ENCODE results near the gene PLCB1. TPM values are rescaled to one million over a fixed set of nuclear protein-coding genes. Genes with fewer than 3 reads are reported as not detected.
"Not testable (repeated sequence)": the region's sequence is repeated elsewhere in the genome, so short reads cannot be mapped to it uniquely, and the experiment has no call there.

The PLCB1 gene
- total RNA-seq, 2 donors from 2014 or later: 16.9 to 20.8 TPM

DNA sequence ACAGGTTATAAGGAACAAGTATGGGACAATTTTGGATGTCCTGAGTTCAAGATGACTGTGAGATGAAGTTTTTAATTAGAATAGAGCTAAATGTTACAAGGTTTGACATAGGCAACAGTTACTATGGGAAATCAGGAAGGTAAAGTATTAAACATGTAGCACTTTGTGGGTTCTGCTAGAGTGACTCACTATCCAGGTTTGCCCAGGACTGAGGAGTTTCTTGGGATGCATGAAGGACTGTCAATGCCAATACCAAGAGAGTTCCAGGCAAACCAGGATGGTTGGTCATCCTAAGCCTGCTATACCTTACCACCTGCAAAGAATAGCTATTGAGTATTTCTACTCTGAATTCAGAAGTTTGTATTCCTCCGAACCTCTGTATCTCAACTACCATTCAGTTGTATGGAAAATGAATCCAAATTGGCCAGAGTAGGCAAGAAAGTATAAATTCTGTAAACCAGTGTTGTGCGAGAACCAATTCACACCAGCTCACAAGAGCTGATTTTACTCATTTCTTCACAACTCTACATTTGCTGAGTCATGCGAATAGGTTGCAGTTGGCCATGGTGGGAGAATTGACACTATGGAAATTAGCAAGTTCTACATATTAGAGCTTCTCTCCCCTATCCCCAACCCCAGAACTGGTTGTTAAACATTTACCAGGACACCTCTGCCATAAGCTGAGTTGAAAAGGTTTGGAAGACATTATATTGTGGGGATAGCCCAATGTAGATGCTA, 449.5 kb downstream of the PLCB1 start:
- no peak for DNase-seq (ENCODE audit: low spot score)
- intact Hi-C loops (cut with DNase I): no loop called here

- DNase-seq (ENCODE audit: low spot score): no peak
- intact Hi-C loops (cut with DNase I): no loop called here
Measured at GRCh38 chr20:8583012-8583565, 451.0 kb downstream of the PLCB1 start.

GRCh38 chr20:8583566-8584043, 451.5 kb downstream of the PLCB1 start:
- intact Hi-C loops (cut with DNase I): no loop called here

GRCh38 chr20:8587251-8587650, 455.2 kb downstream of the PLCB1 start:
- intact Hi-C loops (cut with DNase I): no loop called here
- DNase-seq (ENCODE audit: low spot score): no peak

More at GRCh38 chr20:8583566-8584043, 451.5 kb downstream of the PLCB1 start:
- DNase-seq (ENCODE audit: low spot score): no peak

DNA sequence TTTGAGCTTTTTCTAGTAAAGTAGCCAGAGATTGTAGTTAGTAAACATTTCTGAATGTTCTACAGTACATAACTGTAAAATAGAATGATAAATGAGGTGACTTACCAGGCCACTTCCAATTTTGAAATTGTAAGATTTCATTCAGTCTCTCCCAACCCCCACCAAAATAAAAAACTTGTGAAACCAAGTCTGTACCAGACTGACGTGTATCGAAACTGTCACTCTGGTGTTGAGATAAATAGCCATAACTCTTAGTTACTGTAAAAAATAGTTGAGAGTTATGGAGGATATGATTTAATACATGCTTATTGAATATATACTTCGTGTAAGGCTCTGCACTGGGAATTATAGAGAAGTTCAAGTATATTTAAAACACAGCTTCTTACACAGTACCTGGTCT, 455.7 kb downstream of the PLCB1 start:
- intact Hi-C loops (cut with DNase I): no loop called here

GRCh38 chr20:8589956-8590355, 457.9 kb downstream of the PLCB1 start:
- DNase-seq (ENCODE audit: low spot score): no peak
- intact Hi-C loops (cut with DNase I): no loop called here

More for the DNA sequence above, 455.7 kb downstream of the PLCB1 start:
- DNase-seq (ENCODE audit: low spot score): no peak

- intact Hi-C loops (cut with DNase I); DNase-seq (ENCODE audit: low spot score): not testable (repeated sequence)
Measured at GRCh38 chr20:8600910-8601541, 469.0 kb downstream of the PLCB1 start.

DNA sequence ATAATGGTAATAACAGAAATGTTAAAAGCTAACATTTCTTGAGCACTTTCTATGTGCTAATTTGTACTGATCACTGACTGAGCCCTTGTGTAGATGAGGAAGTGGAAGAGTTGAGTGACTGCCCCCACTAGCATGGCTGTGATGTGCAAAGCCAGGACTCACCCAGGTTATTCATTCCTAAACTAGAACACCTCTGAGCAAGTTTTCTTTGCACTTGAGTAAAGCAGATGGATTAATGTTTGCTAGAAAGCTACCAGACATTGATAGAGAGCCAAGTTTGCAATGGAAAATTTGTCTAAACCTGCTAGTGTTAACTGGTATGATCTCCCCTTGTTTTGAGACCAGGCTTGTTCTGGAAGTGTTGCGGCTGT, 469.5 kb downstream of the PLCB1 start:
- no peak for DNase-seq (ENCODE audit: low spot score)
- intact Hi-C loops (cut with DNase I): no loop called here

DNA sequence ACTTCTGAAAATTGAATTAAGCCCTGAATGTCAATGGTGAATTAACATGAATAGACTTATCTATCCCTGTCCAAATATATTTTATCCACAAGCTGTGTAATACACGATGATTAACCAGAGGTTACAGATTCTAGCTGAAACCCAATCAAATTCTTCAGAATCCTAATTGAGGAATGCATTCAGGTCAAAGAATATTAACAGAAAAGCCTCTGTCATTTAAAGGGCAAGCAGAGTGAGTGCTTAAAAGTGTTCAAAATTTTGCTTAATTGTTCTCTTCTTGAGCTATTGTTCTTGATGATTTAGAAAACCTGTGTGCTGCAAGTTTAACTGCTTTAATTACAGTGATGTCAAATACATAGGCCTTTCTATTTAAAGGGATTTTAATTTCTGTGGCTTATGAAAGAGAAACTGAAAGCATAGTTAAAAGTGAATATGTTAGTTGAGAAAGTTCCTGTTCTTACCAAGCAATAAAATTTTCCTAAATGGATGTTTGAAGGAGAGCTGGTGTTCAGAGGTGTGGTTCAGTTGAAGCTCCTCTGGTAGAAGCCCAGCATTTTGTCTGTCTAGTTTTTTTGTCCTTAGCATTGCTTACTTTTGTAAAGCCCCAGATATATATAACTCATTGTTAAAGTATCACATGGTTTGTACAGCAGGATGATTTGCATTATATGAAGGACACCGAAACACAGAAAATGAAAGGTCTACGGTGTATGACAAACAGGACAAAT, 470.5 kb downstream of the PLCB1 start:
- intact Hi-C loops (cut with DNase I): no loop called here
- DNase-seq (ENCODE audit: low spot score): no peak

DNA sequence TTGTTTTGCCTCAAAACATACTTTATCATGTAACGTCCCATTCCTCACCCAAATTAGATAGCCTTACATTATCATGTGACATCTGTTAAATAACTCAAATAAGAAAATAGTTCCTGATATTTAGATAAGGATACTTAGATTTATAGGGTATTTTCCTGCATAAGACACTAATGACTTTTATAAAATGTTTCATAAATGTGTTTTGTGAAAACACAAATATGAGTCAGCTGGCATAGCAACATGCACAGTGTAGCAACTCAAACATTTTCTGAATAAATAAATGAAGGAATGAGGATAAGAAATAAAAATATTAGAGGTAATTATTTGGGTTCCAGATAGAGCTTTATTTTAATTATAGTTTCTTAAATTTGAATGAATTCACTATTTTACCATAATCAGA, 476.4 kb downstream of the PLCB1 start:
- no peak for DNase-seq (ENCODE audit: low spot score)
- intact Hi-C loops (cut with DNase I): no loop called here

DNA sequence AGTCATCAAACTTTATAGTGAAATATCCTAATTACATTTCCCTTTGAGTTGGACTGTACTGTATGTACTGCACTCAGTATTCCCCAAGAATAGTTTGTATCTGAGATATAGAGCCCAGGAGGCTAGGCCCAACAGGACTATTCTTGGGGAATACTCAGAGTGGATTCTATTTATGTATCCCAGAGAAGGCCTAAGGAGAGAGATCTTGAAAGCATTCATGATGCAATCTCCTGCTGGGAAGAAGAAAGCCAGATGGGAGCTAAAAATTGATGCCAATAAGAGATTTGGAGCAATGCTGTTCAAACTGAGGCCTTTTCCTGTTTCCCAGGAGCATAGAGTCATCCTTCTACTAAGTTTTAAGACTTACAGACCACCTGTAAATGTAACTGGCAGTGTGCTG, 484.7 kb downstream of the PLCB1 start:
- intact Hi-C loops (cut with DNase I): no loop called here
- no peak for DNase-seq (ENCODE audit: low spot score)

DNA sequence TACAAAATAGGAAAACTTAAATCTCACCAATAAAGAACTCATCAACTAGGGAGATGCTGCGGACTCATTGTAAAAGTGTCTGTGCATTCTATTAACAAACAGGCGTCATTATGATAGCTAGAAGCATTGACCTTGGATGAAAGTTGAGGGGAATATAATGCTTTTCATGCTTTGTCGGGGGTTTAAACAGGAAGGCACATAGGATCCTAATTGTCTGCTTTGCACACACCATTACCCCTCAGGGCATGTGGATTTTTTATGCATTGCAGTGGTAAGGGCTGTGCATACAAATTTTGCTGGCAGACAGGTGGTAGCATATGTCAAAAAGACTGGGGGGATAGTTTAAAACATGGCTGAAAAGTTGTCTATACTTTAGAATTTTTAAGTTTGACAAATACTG, 488.9 kb downstream of the PLCB1 start:
- intact Hi-C loops (cut with DNase I): no loop called here
- DNase-seq (ENCODE audit: low spot score): no peak

- no peak for DNase-seq (ENCODE audit: low spot score)
- intact Hi-C loops (cut with DNase I): no loop called here
Measured at GRCh38 chr20:8624046-8624445, 492.0 kb downstream of the PLCB1 start.

- no peak for DNase-seq (ENCODE audit: low spot score)
- intact Hi-C loops (cut with DNase I): no loop called here
Measured at GRCh38 chr20:8624616-8625015, 492.6 kb downstream of the PLCB1 start.

- DNase-seq (ENCODE audit: low spot score): no peak
- intact Hi-C loops (cut with DNase I): no loop called here
Measured at GRCh38 chr20:8627340-8628004, 495.4 kb downstream of the PLCB1 start.

GRCh38 chr20:8631271-8631670, 499.2 kb downstream of the PLCB1 start:
- intact Hi-C loops (cut with DNase I): no loop called here
- DNase-seq (ENCODE audit: low spot score): no peak

- intact Hi-C loops (cut with DNase I): no loop called here
- DNase-seq (ENCODE audit: low spot score): no peak
Measured at GRCh38 chr20:8633366-8633765, 501.3 kb downstream of the PLCB1 start.

DNA sequence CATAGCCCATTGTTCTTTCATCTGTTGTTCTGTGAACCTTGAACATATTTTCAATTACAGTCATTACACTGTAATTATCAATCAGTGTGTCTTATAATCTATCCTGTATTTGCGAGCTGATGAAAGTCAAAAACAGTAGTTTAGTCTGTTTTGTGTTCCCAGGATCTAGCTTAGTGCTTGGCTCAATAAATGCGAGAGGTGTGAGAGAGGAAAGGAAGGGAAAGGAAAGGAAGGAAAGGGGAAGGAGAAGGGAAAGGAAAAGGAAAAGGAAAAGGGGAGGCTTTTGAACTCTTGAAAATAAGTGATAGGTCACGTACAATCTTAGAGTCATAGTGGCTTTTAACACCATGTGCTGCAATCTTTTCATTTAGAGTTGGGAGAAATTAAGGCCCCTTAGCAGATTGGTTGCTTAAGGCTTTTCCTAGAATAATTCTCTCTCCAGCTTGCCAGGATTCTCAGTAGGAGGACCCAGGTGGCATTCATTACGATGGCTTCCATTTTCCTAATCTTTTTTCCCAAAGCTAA, 503.0 kb downstream of the PLCB1 start:
- DNase-seq (ENCODE audit: low spot score): no peak
- intact Hi-C loops (cut with DNase I): no loop called here

DNA sequence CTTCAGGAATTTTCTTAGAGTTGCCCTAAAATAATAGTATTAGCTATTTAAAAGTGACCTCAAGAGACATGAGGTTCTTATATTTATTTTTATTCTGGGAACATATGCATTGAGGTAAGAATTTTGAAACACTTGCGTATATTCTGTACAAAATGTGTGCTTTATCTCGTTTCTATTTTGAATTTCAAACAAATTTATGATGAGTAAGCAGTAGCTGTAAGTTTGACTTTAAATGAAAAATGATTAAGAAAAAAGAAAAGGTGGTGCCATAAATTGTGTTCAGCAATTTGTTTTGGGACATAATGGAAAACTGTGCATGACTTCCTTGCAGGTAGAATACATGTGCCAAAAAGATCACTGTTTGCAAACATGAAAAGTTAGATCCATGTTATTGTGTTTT, 503.8 kb downstream of the PLCB1 start:
- intact Hi-C loops (cut with DNase I): no loop called here
- DNase-seq (ENCODE audit: low spot score): no peak
